GM21423 (cell line): ENCODE data around the gene UQCC3.
"Not testable (repeated sequence)": the region's sequence is repeated elsewhere in the genome, so short reads cannot be mapped to it uniquely, and the experiment has no call there.

Experiments
- ATAC-seq: cut with Tn5 transposase; IDR thresholded peaks from one replicate; pipeline ENCODE4 v1.9.1; 2021; ENCODE audit warnings: mild to moderate bottlenecking, moderate library complexity; ENCODE audit not compliant: unreplicated experiment

UQCC3 gene

DNA sequence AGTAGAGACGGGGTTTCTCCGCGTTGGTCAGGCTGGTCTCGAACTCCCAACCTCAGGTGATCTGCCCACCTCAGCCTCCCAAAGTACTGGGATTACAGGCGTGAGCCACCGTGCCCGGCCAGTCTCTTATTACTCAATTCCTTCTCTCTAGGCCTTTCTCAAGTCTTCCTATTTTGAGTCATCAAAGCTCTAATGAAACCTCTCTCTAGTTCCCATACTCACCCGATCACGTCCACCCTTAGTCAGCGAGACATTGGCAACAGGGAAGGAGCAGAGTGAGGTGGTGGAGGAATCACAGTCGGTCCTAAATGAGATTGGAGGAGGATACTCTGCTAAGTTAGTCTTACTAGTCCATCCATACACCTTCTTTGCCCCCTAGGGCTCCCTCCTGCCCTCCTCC is 30.8 kb downstream of the UQCC3 start:
- no peak for ATAC-seq

DNA sequence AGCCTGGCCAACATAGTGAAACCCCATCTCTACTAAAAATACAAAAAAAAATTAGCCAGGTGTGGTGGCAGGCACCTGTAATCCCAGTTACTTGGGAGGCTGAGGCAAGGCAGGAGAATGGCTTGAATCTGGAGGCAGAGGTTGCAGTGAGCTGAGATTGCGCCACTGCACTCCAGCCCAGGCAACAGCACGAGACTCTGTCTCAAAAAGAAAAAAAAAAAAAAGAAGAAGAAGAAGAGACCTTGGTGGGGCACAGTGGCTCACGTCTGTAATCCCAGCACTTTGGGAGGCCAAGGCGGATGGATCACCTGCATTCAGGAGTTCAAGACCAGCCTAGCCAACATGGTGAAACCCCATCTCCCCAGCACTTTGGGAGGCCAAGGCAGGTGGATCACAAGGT is 32.4 kb downstream of the UQCC3 start:
- not testable (repeated sequence) for ATAC-seq

DNA sequence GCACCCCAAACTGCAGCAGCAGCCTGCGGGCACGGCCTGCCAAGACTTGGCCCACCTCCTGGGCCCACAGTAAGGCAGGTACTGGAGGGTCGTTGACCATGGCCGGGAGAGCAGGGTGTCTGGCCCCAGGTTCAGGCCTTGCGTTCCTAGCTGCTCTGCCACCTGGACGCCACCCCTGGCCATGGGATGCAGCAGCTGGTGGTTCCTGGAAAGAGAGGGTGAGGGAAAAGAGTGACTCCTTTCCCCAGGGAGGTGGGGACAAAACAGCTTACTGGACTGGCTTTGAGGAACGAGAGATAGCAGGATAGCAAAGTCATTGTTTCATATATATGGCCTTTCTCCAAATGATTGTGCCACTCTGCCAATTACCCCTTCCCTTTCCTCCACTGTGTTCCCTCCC is 33.9 kb downstream of the UQCC3 start:
- ATAC-seq, result no peak

DNA sequence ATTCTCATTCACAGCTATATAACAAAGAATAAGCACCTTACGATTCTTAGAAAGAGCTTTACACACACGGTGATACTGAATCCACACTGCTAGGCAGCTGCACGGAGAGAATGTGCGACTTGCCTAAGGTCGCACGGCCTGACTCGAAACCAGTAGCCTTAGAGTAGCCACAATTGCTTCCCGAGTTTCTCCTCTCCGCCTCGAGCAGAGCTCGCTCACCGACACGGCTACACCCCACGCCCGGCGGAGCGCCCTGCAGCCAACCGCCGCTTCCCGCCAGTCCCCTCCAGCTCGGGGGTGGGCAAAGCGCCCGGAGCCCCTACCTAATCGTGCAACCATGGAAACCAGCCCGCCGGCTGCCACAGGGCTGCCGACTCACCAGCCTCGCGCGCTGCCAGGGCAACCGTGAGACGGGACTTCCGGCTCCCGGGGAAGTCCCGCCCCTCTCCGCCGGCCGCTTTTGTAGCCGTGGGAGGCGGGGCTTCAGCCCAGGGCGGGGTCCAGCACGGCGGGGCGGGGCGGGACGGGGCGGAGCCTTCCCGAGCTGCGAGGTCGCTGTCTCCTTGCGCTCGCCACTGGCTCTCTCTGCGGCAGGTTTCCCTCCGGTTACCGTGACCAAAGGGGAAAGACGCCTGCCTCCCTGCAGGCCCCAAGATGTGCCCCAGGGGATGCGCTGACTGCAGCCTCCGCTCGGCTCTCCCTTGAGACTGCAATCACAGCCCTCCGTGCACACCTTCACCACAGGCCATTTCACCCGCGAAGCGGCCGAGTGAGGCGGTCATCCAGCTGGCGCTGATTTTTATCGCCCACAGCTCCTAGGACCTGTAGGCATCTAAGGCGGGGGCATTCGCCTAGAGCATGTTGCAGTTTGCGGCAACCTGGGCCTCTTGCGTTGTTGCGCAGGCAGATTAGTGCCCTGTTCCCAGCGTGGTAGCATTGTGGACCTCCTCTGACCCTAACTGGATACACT is 34.7 kb downstream of the UQCC3 start:
- peak; percentile 51 for ATAC-seq

DNA sequence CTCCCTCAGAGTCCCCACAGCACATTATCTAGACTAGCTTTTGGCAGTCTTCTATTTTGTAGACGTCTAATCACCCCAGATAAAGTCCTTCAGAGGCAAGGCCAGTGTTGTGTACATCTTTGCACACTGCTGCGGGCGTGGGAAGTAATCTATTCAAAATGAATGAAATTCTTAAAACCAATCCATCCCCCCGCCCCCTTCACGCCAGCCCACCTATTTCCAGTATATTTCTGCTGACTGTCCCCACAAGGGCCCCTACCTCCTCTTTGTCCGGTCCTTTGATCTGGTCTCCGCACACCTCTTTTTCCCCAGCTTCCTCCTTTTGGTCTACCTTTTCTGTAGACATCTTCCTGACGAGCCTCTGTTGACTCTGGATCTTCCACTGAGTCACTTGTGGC is 35.4 kb downstream of the UQCC3 start:
- no peak for ATAC-seq

DNA sequence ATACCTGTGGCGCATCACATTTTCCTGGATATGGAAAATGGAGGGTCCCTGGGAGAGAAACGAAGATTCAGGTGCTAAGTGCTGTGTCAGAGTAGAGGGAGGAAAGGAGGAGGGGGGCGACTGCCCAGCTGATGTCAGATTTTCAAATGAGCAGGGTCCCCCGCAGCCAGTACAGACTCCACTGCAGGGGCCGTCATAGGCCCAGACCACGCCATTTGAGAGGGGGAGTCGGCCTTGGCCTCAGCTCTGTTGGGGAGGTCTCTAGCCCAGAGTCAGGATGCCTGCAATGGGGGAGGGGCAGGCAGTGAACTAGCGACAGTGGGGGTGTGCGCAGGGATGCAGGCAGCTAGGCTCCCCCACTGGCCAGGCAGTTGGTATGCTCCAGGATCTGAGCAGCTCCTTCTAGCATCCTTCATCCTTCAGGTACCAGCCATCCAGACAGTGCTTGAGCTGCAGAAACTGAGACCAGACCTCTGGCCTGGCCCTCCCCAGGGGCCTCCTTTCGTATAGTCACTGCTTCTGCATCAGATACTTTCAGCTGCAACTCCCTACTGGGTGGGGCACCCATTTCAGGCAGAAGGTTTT is 35.9 kb downstream of the UQCC3 start, which contains the start of the genes BSCL2 and GNG3:
Gene BSCL2, minus strand, starts transcription at position 148 of the 585 bp plus-strand sequence. CDS start 229 bp downstream, outside the sequence.
Gene GNG3, plus strand, starts transcription at position 400 of the 585 bp plus-strand sequence. CDS start 620 bp downstream, outside the sequence.
- ATAC-seq, result no peak

DNA sequence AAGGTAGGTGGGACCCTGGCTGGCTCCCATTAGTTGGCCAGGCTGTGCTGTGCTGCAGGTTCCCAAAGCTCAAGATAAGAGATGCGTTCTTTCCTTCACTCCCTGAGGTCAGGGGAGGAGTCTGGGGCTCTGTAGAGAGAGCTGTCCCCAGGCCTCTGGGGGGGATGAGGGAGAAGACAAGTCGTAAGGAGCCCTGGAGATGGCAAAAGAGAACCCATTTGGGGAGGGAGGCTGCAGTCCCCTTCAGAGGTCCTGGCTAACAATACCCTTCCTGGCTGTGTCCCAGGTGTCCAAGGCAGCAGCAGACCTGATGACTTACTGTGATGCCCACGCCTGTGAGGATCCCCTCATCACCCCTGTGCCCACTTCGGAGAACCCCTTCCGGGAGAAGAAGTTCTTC is 36.9 kb downstream of the UQCC3 start:
- no peak for ATAC-seq

DNA sequence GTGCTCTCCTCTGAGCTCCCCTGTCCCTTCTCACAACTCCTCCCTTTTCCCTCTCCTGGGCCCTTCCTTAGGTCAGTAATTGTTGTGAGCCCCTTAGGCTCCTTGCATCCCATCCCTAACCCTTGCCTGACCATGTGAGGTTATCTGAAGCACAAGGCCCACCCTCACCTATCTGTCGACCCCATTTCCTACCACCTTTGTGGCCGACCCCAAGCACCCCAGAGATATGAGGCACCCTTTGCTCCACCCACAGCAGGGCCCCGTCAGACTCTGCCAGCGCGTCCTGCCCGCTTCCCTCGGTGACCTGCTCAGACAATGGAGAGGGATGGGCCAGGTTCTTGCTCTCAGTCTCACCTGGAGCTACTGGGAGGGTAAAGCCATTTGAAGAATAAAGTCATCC is 37.3 kb downstream of the UQCC3 start:
- no peak for ATAC-seq

DNA sequence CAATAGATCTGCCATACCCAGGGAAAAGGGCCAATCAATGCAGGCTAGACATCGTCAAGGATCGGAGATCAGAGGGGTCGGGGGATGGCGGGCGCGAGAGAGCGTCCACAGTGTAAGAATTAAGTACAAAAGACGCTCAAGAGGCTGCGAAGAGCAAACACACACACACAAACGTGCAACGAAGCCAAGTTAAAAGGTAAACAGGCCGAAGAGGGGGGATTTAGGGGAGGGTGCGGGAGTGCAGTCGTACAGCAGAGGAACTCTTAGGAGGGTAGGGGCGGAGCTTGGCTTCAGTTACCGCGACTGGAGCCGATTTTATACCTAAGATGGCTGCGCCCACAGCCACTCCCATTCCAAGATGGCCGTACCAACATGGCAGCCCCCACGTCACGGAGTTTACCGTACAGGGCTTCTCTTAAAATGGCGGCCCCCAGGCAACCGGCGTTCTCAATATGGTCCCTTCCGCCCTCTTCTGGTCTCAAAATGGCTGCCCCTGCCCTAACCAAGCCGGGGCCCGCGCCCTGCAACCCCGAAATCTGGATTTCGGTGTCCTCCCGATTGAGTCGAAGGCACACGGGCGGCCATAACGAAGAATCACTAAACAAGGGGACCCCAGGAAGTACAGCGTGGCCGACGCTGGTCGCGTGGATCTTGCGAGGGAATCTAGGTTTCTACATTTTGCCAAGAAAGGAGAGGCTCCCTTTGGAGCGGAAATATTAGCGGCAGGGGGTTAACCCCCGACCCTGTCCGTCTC is 38.0 kb downstream of the UQCC3 start:
- peak; percentile 65 for ATAC-seq

DNA sequence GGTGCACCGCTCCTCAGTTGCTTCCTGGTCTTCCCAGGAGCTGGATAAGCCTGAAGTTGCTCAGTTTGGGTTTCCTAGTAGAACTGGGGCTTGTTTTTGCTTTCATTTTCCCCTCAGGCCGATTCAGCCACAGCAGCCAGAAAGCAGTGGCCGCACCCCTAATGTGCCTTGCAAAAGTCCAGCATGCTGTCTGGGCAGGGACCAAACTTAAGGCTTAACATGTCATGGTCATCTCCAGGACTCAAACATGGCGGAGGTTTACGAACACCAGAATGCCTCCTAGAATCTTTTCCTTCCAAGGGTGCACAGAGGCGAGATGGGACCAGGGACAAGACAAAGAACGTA is 38.5 kb downstream of the UQCC3 start:
- peak; percentile 6 for ATAC-seq

DNA sequence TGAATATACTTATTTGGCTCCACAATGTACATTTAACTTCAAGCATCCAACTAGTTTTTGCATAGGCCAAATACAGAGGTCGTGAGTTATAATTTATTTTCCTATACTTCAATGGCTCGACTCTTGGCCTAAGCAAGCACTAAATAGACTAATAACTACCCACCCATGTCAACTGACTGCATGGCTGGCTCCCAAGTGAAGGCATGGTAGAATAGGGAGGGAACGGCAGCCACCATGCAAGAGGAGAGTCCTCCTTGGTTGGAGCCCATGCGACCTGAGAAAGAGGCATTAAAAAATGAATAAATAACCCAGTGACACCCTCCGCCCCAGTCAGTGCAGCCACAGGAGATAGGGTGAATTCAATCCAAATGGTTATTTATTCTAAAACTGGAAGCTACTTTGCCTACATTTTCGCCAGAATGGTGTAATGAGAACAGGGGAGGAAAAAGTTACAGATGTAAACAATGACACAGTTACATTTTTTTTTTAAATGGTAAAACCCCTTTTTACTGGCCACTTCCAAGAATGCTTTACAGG is 40.9 kb downstream of the UQCC3 start:
- no peak for ATAC-seq

DNA sequence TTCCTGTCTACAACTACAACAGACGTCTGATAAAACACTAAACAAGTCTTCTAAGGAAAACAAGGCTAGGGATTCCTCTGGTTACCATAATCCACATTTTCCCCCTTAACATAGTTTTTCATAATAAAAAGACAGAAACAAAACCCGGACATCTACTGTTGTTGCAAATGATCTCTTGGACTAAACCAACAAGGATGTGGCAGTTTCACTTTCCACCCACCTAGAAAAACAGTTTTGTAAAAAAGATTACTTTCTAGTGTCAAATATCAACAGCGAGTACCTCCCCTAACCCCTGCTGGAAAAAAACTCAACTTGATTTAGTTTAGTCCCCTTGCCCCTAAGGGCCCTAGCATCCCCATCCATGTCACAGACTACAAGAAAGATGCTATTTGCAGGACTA is 41.4 kb downstream of the UQCC3 start:
- ATAC-seq, result no peak

DNA sequence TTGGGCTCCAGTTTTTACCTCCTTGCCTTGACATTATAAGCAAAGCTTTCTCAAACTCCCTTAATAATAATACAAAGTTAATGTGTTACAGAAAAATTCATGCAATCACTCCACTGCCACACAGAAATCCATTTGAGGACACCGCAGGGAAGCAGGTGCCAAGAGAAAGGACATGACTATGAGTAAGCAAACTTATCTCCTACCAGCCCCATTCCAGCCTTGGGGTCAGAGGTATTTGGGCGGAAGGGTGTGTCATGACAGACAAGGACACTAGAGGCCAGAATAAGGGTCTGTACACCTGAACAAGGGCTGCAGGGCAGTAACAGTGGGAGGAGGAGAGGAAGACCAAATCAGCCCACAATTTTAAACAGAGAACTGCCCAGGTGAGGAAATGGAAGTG is 41.9 kb downstream of the UQCC3 start:
- no peak for ATAC-seq

DNA sequence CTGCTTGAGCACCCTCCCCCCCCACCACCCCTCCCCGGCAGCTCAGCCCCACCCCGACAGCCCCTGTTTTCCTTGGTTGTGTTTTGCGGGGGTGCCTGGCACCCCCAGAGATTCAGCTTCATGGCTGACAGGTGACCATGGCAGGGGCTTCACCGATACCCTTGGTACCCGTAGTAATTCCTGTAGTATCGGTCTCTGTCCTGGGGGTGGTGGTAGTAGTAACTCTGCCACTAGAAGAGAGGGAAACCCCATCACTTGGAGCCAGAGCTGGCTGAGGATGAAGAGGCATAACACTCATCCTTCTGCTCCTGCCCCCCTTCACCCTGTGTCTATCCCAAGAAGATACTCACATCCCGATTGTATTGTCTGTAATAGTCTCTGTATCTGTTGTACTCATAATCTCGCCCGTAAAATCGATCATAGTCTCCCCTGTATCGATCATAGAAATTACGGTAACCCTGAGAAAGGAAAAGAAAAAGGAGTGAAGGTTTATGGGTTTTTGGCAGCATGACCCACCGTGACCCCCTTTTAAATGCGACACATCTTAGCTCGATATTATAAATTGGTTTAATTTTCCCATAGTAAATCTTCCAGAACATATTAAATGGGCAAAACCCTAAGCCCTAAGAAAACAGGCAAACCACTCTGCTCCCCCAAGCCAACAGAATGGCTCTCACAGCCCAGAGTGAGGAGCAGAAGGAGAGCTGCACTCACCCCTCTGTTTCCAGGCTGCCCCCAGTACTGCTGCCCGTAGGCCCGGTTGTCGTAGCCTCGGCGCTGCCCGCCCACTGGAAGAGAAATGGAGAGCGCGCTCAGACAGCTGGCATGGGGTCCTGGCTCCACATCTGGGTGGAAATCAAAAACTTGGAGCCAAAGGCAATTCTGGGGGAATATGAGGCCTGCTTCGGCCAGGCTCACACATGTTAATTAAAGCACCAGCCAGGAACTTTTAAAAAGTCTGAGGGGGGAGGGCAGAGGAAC is 44.0 kb downstream of the UQCC3 start:
- no peak for ATAC-seq

DNA sequence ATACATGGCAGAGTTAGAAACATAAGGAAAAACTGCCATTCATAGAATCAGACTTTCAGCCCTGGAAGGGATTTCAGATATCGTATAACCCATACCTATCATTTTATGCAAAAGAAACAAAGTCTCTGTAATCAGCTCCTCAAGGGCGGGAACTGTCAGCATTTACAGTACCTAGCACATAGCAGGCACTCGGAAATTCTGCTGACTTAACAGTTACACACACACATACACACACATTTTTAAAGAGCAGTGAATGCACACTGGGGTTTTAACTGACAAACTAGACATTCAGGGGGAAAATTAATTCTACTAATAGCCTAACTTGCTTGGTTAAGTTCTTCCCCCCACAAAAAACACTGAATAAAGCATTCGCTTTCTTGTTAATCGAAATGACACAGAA is 44.7 kb downstream of the UQCC3 start:
- no peak for ATAC-seq

DNA sequence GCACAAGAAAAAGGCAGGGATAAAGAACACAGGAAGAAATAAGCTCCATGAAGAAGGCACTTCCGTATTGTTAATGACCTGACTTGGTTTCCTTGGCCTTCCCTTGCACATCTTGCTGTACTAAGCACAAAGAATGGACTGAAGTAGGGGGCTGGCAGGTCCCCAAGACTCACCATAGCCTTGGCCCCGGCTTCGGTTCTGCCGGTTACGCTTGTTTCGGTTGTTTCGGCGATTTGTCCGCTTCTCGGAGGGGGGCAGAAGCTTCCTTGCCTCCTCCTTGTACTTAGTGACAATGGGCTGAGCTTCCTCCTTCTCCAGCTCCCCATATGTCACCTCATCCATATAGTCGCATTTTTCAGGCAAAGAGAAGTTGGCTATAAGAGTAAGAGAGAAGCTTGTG is 45.3 kb downstream of the UQCC3 start:
- ATAC-seq, result no peak

DNA sequence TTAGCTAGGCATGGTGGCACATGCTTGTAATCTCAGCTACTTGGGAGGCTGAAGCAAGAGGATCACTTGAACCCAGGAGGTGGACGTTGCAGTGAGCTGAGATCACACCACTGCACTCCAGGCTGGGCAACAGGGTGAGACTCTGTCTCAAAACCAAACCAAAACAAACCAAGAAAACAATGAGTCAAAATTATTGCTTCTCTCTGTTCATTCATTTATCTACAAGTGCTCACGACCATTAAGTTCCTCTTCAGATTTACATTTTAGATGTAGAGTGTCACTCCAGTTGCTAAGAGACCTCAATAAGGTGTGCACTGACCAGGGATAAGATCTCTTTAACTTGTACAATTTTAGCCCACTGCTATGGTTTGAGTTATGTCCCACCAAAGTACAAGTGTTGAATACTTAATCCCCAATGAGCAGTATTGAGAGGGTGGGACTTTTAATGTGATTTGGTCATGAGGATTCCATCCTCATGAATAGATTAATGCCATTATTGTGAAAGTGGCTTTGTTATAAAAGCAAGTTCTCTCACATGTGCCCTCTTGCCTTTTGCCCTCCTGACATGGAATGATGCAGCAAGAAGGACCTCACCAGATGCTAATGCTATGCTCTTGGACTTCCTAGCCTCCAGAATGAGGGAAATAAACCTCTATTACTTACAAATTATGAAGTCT is 48.0 kb downstream of the UQCC3 start:
- no peak for ATAC-seq

DNA sequence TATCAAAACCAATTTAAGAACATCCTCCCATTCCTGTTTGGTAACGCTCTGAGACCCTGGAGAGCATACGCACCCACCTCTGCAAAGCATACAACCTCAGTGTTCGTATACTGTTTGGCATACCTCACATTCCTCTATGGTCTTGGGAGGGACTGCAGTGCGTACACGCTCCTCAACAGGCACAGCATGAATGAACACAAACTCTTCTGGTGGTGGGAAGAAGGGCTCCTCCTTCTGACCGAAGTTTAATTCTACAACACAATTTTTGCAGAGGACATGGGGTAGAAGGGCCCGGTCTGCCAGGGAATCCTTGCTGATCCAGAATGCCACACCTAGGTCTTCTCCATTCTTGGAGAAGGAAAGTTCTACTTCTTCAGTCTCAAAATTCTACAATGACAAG is 50.5 kb downstream of the UQCC3 start:
- no peak for ATAC-seq
